VCaP (cell line): ENCODE data around the gene DOCK7.
"Not testable (repeated sequence)": the region's sequence is repeated elsewhere in the genome, so short reads cannot be mapped to it uniquely, and the experiment has no call there.

Experiments used
- H3K27ac ChIP-seq: fragments of 450-650 bp; 2 replicates; pipeline ENCODE4 v1.5.1; 2017
- CTCF ChIP-seq: fragments of 450-650 bp; conservative IDR thresholded peaks from 2 replicates; pipeline ENCODE4 v1.5.1; 2017; ENCODE audit warnings: mild to moderate bottlenecking, moderate library complexity

DOCK7 gene

GRCh38 chr1:62712336-62713243 lies 24.4 kb upstream of the DOCK7 start:
- TF ChIP-seq CTCF, result no peak
- no peak overlapping the region for H3K27ac ChIP-seq

- no peak for TF ChIP-seq CTCF
- H3K27ac ChIP-seq, result peak overlapping the region; percentile 94
These were observed 19.5 kb upstream of the DOCK7 start for GRCh38 chr1:62707744-62708120.

- H3K27ac ChIP-seq, result peak overlapping the region; percentile 94
- no peak for TF ChIP-seq CTCF
These were observed 19.0 kb upstream of the DOCK7 start for GRCh38 chr1:62706985-62707743.

GRCh38 chr1:62698161-62698560 lies 10.0 kb upstream of the DOCK7 start:
- H3K27ac ChIP-seq, result not testable (repeated sequence)

GRCh38 chr1:62694479-62694878 lies 6.3 kb upstream of the DOCK7 start:
- not testable (repeated sequence) for H3K27ac ChIP-seq

- no peak for TF ChIP-seq CTCF
- H3K27ac ChIP-seq, result no peak overlapping the region
These were observed 4.9 kb upstream of the DOCK7 start for GRCh38 chr1:62693123-62693522.

- TF ChIP-seq CTCF, result no peak
- H3K27ac ChIP-seq, result 0 out of 2 replicates have a peak overlapping the region, but pooled peaks have one; percentile 0
These were observed 3.1 kb upstream of the DOCK7 start for GRCh38 chr1:62691062-62691844.

GRCh38 chr1:62689524-62689923 lies 1.3 kb upstream of the DOCK7 start:
- H3K27ac ChIP-seq, result peak overlapping the region; percentile 41

More at GRCh38 chr1:62689524-62689923, 1.3 kb upstream of the DOCK7 start:
- no peak for TF ChIP-seq CTCF
